Measurements from ENCODE around the gene SYT17. TPM values are rescaled to one million over a fixed set of nuclear protein-coding genes. Genes with fewer than 3 reads are reported as not detected.

Gene SYT17
- total and polyA plus RNA-seq, 8 donors: 2.0 to 11.4 (median 2.7) TPM

- DNase-seq (no peak), ATAC-seq (no peak), FAIRE-seq (no peak)
- Histone ChIP-seq H3K9me3 (no peaks in the 10 kb centered on the region), H3K4me1 (no peaks in the 10 kb centered on the region), H3K27ac (no peak overlapping the region), H3K27me3 (no peaks in the 10 kb centered on the region), H3K4me3 (no peak overlapping the region), H3K36me3 (no peaks in the 10 kb centered on the region)
- WGBS, 2 donors: 50 to 77% methylated on average over 1 of the region's 1 CpG
- TF ChIP-seq CTCF (IDR thresholded peaks at IDR 0.05): no peak
- intact Hi-C loops (cut with DNase I): no loop called here
Observed at GRCh38 chr16:19152042-19152441, 16.0 kb upstream of the SYT17 start.

- Histone ChIP-seq H3K27ac (no peak overlapping the region), H3K9me3 (no peaks in the 10 kb centered on the region), H3K4me3 (no peak overlapping the region), H3K36me3 (no peaks in the 10 kb centered on the region), H3K4me1 (no peaks in the 10 kb centered on the region), H3K27me3 (no peaks in the 10 kb centered on the region)
- no peak for DNase-seq
- TF ChIP-seq CTCF (IDR thresholded peaks at IDR 0.05): no peak
- FAIRE-seq: no peak
- 61 to 63% methylated on average over 4 of the region's 4 CpGs for WGBS, 2 donors
- ATAC-seq: no peak
- intact Hi-C loops (cut with DNase I): no loop called here
Observed at GRCh38 chr16:19153876-19154275, 14.2 kb upstream of the SYT17 start.

GRCh38 chr16:19162085-19162484 lies 6.0 kb upstream of the SYT17 start:
- Histone ChIP-seq H3K36me3 (no peaks in the 10 kb centered on the region), H3K27me3 (no peaks in the 10 kb centered on the region), H3K9me3 (no peaks in the 10 kb centered on the region), H3K27ac (no peak overlapping the region), H3K4me3 (no peak overlapping the region), H3K4me1 (no peaks in the 10 kb centered on the region)
- DNase-seq (no peak), ATAC-seq (no peak), FAIRE-seq (no peak)
- intact Hi-C loops (cut with DNase I): loop anchor here in 1 of 3 donors (10.0 kb wide), 1 partner anchor 213 kb away; no protein-coding TSS in a partner anchor
- no peak for TF ChIP-seq CTCF (IDR thresholded peaks at IDR 0.05)
- WGBS, 2 donors: 74 to 80% methylated on average over 4 of the region's 4 CpGs

- ATAC-seq: no peak
- H3K27me3 ChIP-seq: no peaks in the 10 kb centered on the region
- intact Hi-C loops (cut with DNase I): loop anchor here in 1 of 3 donors (10.0 kb wide), 1 partner anchor 212 kb away; no protein-coding TSS in a partner anchor
Observed at GRCh38 chr16:19163215-19163614, 4.8 kb upstream of the SYT17 start.

More at GRCh38 chr16:19163215-19163614, 4.8 kb upstream of the SYT17 start:
- peaks cover 0 to 2% (median 0%) of the 10 kb centered on the region in 3 donors for H3K4me1 ChIP-seq
- DNase-seq: no peak
- no peaks in the 10 kb centered on the region for H3K9me3 ChIP-seq
- H3K4me3 ChIP-seq: no peak overlapping the region
- FAIRE-seq: no peak
- WGBS, 2 donors: 90 to 96% methylated on average over 1 of the region's 1 CpG
- no peak overlapping the region for H3K27ac ChIP-seq
- H3K36me3 ChIP-seq: no peaks in the 10 kb centered on the region
- no peak for TF ChIP-seq CTCF (IDR thresholded peaks at IDR 0.05)

All from pancreas (tissue), 10 donors.